MM.1S (cell line): ENCODE data around the gene ACTN3.

Experiments
- DNase-seq: peaks from one replicate; pipeline ENCODE4 v3.0.0-alpha.2; 2015
- H2AFZ ChIP-seq: fragments of 300-600 bp; sonication (generic); 2 replicates; pipeline ENCODE4 v1.6.0; 2016; ENCODE audit warnings: antibody characterized with exemption, low read length
- H3F3A ChIP-seq: fragments of 300-600 bp; sonication (generic); 2 replicates; pipeline ENCODE4 v1.6.1; 2016; ENCODE audit warnings: mild to moderate bottlenecking, antibody characterized with exemption, low read length, moderate library complexity, mixed read lengths; ENCODE audit not compliant: insufficient read depth
- H3K27ac ChIP-seq: fragments of 300-600 bp; sonication (generic); 2 replicates; pipeline ENCODE4 v1.5.1; 2016; ENCODE audit warnings: mild to moderate bottlenecking, low read length
- H3K27me3 ChIP-seq: fragments of 300-600 bp; sonication (generic); replicated peaks from 2 replicates; pipeline ENCODE4 v1.6.0; 2016; ENCODE audit warnings: low read length; ENCODE audit not compliant: insufficient read depth
- H3K36me3 ChIP-seq: fragments of 300-600 bp; sonication (generic); replicated peaks from 2 replicates; pipeline ENCODE4 v1.6.1; 2016; ENCODE audit warnings: mild to moderate bottlenecking, low read length, mixed read lengths; ENCODE audit not compliant: insufficient read depth
- H3K4me1 ChIP-seq: fragments of 300-600 bp; sonication (generic); 2 replicates; pipeline ENCODE4 v1.6.1; 2016; ENCODE audit warnings: low read length, mixed read lengths
- H3K4me2 ChIP-seq: fragments of 300-600 bp; sonication (generic); 2 replicates; pipeline ENCODE4 v1.6.0; 2016; ENCODE audit warnings: low read depth, low read length
- H3K4me3 ChIP-seq: fragments of 300-600 bp; sonication (generic); 2 replicates; pipeline ENCODE4 v1.5.1; 2016; ENCODE audit warnings: low read length, mixed read lengths
- H3K79me2 ChIP-seq: fragments of 300-600 bp; sonication (generic); 2 replicates; pipeline ENCODE4 v1.6.1; 2016; ENCODE audit warnings: mixed run types, low read length, mixed read lengths
- H3K9ac ChIP-seq: fragments of 300-600 bp; sonication (generic); 2 replicates; pipeline ENCODE4 v1.6.1; 2016; ENCODE audit warnings: low read length, mixed read lengths
- H3K9me2 ChIP-seq: fragments of 300-600 bp; sonication (generic); replicated peaks from 2 replicates; pipeline ENCODE4 v1.6.1; 2016; ENCODE audit warnings: mild to moderate bottlenecking, low read length, mixed read lengths; ENCODE audit not compliant: insufficient read depth
- H3K9me3 ChIP-seq: fragments of 300-600 bp; sonication (generic); replicated peaks from 2 replicates; pipeline ENCODE4 v1.6.1; 2016; ENCODE audit warnings: mild to moderate bottlenecking, low read length, mixed read lengths; ENCODE audit not compliant: insufficient read depth
- H4K20me1 ChIP-seq: fragments of 300-600 bp; sonication (generic); 2 replicates; pipeline ENCODE4 v1.6.1; 2016; ENCODE audit warnings: mild to moderate bottlenecking, low read length, moderate library complexity, mixed read lengths; ENCODE audit not compliant: insufficient read depth
- CTCF ChIP-seq: fragments of 300-600 bp; sonication (generic); IDR thresholded peaks from 2 replicates; pipeline ENCODE4 v1.5.1; 2016; ENCODE audit warnings: antibody characterized with exemption, low read length, mixed read lengths
- EZH2 ChIP-seq: fragments of 300-600 bp; sonication (generic); optimal IDR thresholded peaks from 2 replicates; pipeline ENCODE3; 2017; ENCODE audit warnings: low read depth, mild to moderate bottlenecking, antibody characterized with exemption, low read length, mixed read lengths
- EZH2phosphoT487 ChIP-seq: fragments of 300-600 bp; sonication (generic); IDR thresholded peaks from 2 replicates; pipeline ENCODE4 v1.6.1; 2018; ENCODE audit warnings: antibody characterized with exemption, low read length

The ACTN3 gene

GRCh38 chr11:66562275-66562674 is 15.6 kb downstream of the ACTN3 start:
- H4K20me1 ChIP-seq: no peaks in the 10 kb centered on the region
- H3K27me3 ChIP-seq: peaks cover 88% of the 10 kb centered on the region

GRCh38 chr11:66562907-66563583 is 16.3 kb downstream of the ACTN3 start:
- Histone ChIP-seq H3K9me3 (no peaks in the 10 kb centered on the region), H2AFZ (no peak overlapping the region), H3K27ac (no peak overlapping the region), H3K4me1 (no peaks in the 10 kb centered on the region), H4K20me1 (no peaks in the 10 kb centered on the region), H3K9ac (no peak overlapping the region), H3K9me2 (no peaks in the 10 kb centered on the region), H3K4me3 (no peak overlapping the region), H3K79me2 (no peaks in the 10 kb centered on the region), H3K4me2 (no peak overlapping the region), H3K36me3 (no peaks in the 10 kb centered on the region), H3K27me3 (peaks cover 88% of the 10 kb centered on the region), H3F3A (no peaks in the 10 kb centered on the region)
- no peak for TF ChIP-seq EZH2
- TF ChIP-seq EZH2phosphoT487: no peak
- no peak for TF ChIP-seq CTCF
- no peak for DNase-seq

More at GRCh38 chr11:66562275-66562674, 15.6 kb downstream of the ACTN3 start:
- Histone ChIP-seq H3K4me3 (no peak overlapping the region), H3K36me3 (no peaks in the 10 kb centered on the region), H3F3A (no peaks in the 10 kb centered on the region), H3K9me2 (no peaks in the 10 kb centered on the region), H3K27ac (no peak overlapping the region), H3K9me3 (no peaks in the 10 kb centered on the region), H3K9ac (no peak overlapping the region), H2AFZ (no peak overlapping the region), H3K79me2 (no peaks in the 10 kb centered on the region), H3K4me2 (no peak overlapping the region), H3K4me1 (no peaks in the 10 kb centered on the region)
- DNase-seq: no peak
- TF ChIP-seq EZH2phosphoT487 (no peak), EZH2 (no peak), CTCF (no peak)

- peaks cover 86% of the 10 kb centered on the region for H3K27me3 ChIP-seq
- no peaks in the 10 kb centered on the region for H3K79me2 ChIP-seq
- H3K36me3 ChIP-seq: no peaks in the 10 kb centered on the region
- no peaks in the 10 kb centered on the region for H4K20me1 ChIP-seq
- no peaks in the 10 kb centered on the region for H3K9me3 ChIP-seq
- no peak overlapping the region for H2AFZ ChIP-seq
- no peaks in the 10 kb centered on the region for H3K4me1 ChIP-seq
- H3K9ac ChIP-seq: no peak overlapping the region
- TF ChIP-seq EZH2phosphoT487: no peak
- TF ChIP-seq CTCF: no peak
- no peak for TF ChIP-seq EZH2
- DNase-seq: no peak
- no peak overlapping the region for H3K4me2 ChIP-seq
- no peaks in the 10 kb centered on the region for H3F3A ChIP-seq
- no peak overlapping the region for H3K27ac ChIP-seq
- no peak overlapping the region for H3K4me3 ChIP-seq
- H3K9me2 ChIP-seq: no peaks in the 10 kb centered on the region
Measured at GRCh38 chr11:66563832-66564231, 17.1 kb downstream of the ACTN3 start.
